DOHH2 (cell line): ENCODE data around the gene OR10T2.
"Not testable (repeated sequence)": the region's sequence is repeated elsewhere in the genome, so short reads cannot be mapped to it uniquely, and the experiment has no call there.

Experiments
- H3F3A ChIP-seq: fragments of 200-600 bp; sonication (generic), shearing (Covaris generic); 2 replicates; pipeline ENCODE4 v1.6.0; 2016; ENCODE audit warnings: antibody characterized with exemption, mild to moderate bottlenecking; ENCODE audit not compliant: control insufficient read depth, insufficient read depth
- H3K27ac ChIP-seq: fragments of 200-600 bp; sonication (generic); 2 replicates; pipeline ENCODE4 v1.5.1; 2014; ENCODE audit warnings: low read depth, mild to moderate bottlenecking, low read length, moderate library complexity
- H3K27me3 ChIP-seq: fragments of 200-600 bp; sonication (generic); 2 replicates; pipeline ENCODE4 v1.6.1; 2014; ENCODE audit warnings: mild to moderate bottlenecking, low read length, mixed read lengths; ENCODE audit not compliant: control insufficient read depth
- H3K36me3 ChIP-seq: fragments of 200-600 bp; sonication (generic); 2 replicates; pipeline ENCODE4 v1.6.1; 2014; ENCODE audit warnings: mild to moderate bottlenecking, low read length, moderate library complexity, mixed read lengths; ENCODE audit not compliant: control insufficient read depth
- H3K4me1 ChIP-seq: fragments of 200-600 bp; sonication (generic); 2 replicates; pipeline ENCODE4 v1.6.1; 2014; ENCODE audit warnings: mild to moderate bottlenecking, low read length, mixed read lengths; ENCODE audit not compliant: control insufficient read depth
- H3K4me2 ChIP-seq: fragments of 200-600 bp; sonication (generic); 2 replicates; pipeline ENCODE4 v1.6.0; 2014; ENCODE audit warnings: mild to moderate bottlenecking, low read length, moderate library complexity
- H3K4me3 ChIP-seq: fragments of 200-600 bp; sonication (generic); 2 replicates; pipeline ENCODE4 v1.5.1; 2014; ENCODE audit warnings: mild to moderate bottlenecking, low read length, mixed read lengths
- H3K79me2 ChIP-seq: fragments of 200-600 bp; sonication (generic); 2 replicates; pipeline ENCODE4 v1.6.1; 2014; ENCODE audit warnings: mild to moderate bottlenecking, low read length, mixed read lengths; ENCODE audit not compliant: control insufficient read depth
- H3K9me2 ChIP-seq: fragments of 200-600 bp; sonication (generic); replicated peaks from 2 replicates; pipeline ENCODE4 v1.6.1; 2014; ENCODE audit warnings: mild to moderate bottlenecking, low read length, mixed read lengths; ENCODE audit not compliant: control insufficient read depth
- H3K9me3 ChIP-seq: fragments of 200-600 bp; sonication (generic); 2 replicates; pipeline ENCODE4 v1.6.1; 2014; ENCODE audit warnings: antibody characterized with exemption, low read length, mixed read lengths; ENCODE audit not compliant: control insufficient read depth, insufficient read depth
- H4K20me1 ChIP-seq: fragments of 200-600 bp; sonication (generic); 2 replicates; pipeline ENCODE4 v1.6.0; 2014; ENCODE audit warnings: low read depth, mild to moderate bottlenecking, antibody characterized with exemption, low read length, moderate library complexity; ENCODE audit not compliant: control insufficient read depth, insufficient read depth
- EZH2phosphoT487 ChIP-seq: fragments of 200-600 bp; sonication (generic); IDR thresholded peaks from 2 replicates; pipeline ENCODE4 v1.6.1; 2017; ENCODE audit warnings: borderline replicate concordance, mild to moderate bottlenecking, antibody characterized with exemption, low read length, moderate library complexity, mixed read lengths
- TF ChIP-seq, protein P1 (sequence below): fragments of 200-600 bp; sonication (generic); IDR thresholded peaks from one replicate; pipeline ENCODE4 v1.5.1; 2014; ENCODE audit warnings: antibody characterized with exemption, mild to moderate bottlenecking, low read depth, low read length; ENCODE audit not compliant: poor library complexity, severe bottlenecking

Gene OR10T2

GRCh38 chr1:158390331-158390730 lies 8.9 kb downstream of the OR10T2 start:
- no peaks in the 10 kb centered on the region for H3K9me3 ChIP-seq
- H3K4me2 ChIP-seq = no peak overlapping the region
- no peak overlapping the region for H3K27ac ChIP-seq

GRCh38 chr1:158374860-158375259 lies 24.4 kb downstream of the OR10T2 start:
- Histone ChIP-seq H4K20me1 (no peaks in the 10 kb centered on the region), H3K9me2 (no peaks in the 10 kb centered on the region), H3K36me3 (no peaks in the 10 kb centered on the region), H3K27me3 (0 out of 2 replicates have a peak, but pooled peaks cover 2% of the 10 kb centered on the region), H3K4me1 (no peaks in the 10 kb centered on the region), H3F3A (no peaks in the 10 kb centered on the region), H3K4me3 (no peak overlapping the region), H3K9me3 (0 out of 2 replicates have a peak, but pooled peaks cover 10% of the 10 kb centered on the region), H3K27ac (no peak overlapping the region), H3K4me2 (no peak overlapping the region), H3K79me2 (no peaks in the 10 kb centered on the region)
- TF ChIP-seq, protein P1, sequence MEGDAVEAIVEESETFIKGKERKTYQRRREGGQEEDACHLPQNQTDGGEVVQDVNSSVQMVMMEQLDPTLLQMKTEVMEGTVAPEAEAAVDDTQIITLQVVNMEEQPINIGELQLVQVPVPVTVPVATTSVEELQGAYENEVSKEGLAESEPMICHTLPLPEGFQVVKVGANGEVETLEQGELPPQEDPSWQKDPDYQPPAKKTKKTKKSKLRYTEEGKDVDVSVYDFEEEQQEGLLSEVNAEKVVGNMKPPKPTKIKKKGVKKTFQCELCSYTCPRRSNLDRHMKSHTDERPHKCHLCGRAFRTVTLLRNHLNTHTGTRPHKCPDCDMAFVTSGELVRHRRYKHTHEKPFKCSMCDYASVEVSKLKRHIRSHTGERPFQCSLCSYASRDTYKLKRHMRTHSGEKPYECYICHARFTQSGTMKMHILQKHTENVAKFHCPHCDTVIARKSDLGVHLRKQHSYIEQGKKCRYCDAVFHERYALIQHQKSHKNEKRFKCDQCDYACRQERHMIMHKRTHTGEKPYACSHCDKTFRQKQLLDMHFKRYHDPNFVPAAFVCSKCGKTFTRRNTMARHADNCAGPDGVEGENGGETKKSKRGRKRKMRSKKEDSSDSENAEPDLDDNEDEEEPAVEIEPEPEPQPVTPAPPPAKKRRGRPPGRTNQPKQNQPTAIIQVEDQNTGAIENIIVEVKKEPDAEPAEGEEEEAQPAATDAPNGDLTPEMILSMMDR = no peak
- no peak for TF ChIP-seq EZH2phosphoT487

More at GRCh38 chr1:158390331-158390730, 8.9 kb downstream of the OR10T2 start:
- no peaks in the 10 kb centered on the region for H3K79me2 ChIP-seq
- H3K36me3 ChIP-seq = no peaks in the 10 kb centered on the region
- no peaks in the 10 kb centered on the region for H3K9me2 ChIP-seq
- no peaks in the 10 kb centered on the region for H4K20me1 ChIP-seq
- peaks cover 4% of the 10 kb centered on the region for H3K4me1 ChIP-seq
- no peaks in the 10 kb centered on the region for H3K27me3 ChIP-seq
- H3F3A ChIP-seq = no peaks in the 10 kb centered on the region
- TF ChIP-seq, protein P1 = no peak
- no peak for TF ChIP-seq EZH2phosphoT487
- H3K4me3 ChIP-seq = no peak overlapping the region

GRCh38 chr1:158374101-158374500 lies 25.2 kb downstream of the OR10T2 start:
- not testable (repeated sequence) for H4K20me1 ChIP-seq, H3K4me1 ChIP-seq, H3K4me3 ChIP-seq, H3K36me3 ChIP-seq, H3K27me3 ChIP-seq, H3K9me2 ChIP-seq, H3K27ac ChIP-seq, H3F3A ChIP-seq, H3K79me2 ChIP-seq, H3K4me2 ChIP-seq
- 0 out of 2 replicates have a peak, but pooled peaks cover 10% of the 10 kb centered on the region for H3K9me3 ChIP-seq

DNA sequence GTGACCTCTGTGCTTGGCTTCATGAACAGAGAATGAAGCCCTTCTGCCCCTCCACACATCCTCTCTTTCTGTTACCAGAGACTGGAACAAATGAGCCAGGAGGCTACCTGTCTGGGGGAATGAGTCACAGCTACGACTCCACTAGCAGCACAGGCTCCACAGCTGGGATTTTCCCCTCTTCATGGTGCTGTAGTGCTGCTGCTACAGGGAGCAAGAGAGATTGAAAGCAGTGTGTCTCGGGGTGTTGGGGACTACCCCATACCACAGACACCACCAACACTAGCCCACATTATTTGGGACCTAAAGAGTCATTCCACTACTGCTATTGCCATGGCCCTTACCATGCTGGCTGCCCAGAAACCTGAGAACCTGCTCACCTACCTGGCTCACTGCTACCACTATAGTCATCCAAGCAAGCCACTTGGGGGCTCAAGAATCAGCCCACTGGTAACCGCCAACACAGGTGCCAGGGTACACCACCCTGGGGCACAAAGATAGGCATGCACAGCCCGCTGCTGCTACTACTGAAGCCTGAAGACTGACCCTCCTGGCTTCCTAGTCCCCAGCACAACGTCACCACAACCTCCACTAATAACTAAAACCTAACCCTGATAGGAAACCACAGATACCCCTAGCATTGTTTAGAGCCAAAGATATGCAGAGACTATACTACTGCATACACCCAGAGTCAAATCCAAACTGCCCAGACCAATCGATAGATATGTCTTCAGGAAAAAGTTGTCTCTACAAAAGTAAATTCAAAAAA lies 27.9 kb downstream of the OR10T2 start:
- no peaks in the 10 kb centered on the region for H3K27me3 ChIP-seq
- 0 out of 2 replicates have a peak, but pooled peaks cover 10% of the 10 kb centered on the region for H3K9me3 ChIP-seq
- H4K20me1 ChIP-seq = no peaks in the 10 kb centered on the region
- TF ChIP-seq, protein P1 = no peak
- no peak for TF ChIP-seq EZH2phosphoT487
- no peaks in the 10 kb centered on the region for H3K79me2 ChIP-seq
- no peaks in the 10 kb centered on the region for H3K9me2 ChIP-seq
- no peaks in the 10 kb centered on the region for H3K36me3 ChIP-seq
- H3K4me1 ChIP-seq = no peaks in the 10 kb centered on the region
- H3K4me2 ChIP-seq = no peak overlapping the region
- no peaks in the 10 kb centered on the region for H3F3A ChIP-seq
- H3K27ac ChIP-seq = no peak overlapping the region
- H3K4me3 ChIP-seq = no peak overlapping the region
